ENCODE results near the gene SLC22A15. TPM values are rescaled to one million over a fixed set of nuclear protein-coding genes. Genes with fewer than 3 reads are reported as not detected.
"Not testable (repeated sequence)": the region's sequence is repeated elsewhere in the genome, so short reads cannot be mapped to it uniquely, and the experiment has no call there.

The SLC22A15 gene
- total RNA-seq, 4 donors from 2014 or later, result 1.7 to 8.8 (median 4.8) TPM

GRCh38 chr1:115989699-115990098 is 13.4 kb downstream of the SLC22A15 start:
- Histone ChIP-seq H3K4me1 (no peaks in the 10 kb centered on the region), H3K9me3 (no peaks in the 10 kb centered on the region), H3K27ac (no peak overlapping the region), H3K36me3 (peaks cover 0 to 15% (median 0%) of the 10 kb centered on the region in 3 donors), H3K4me3 (no peak overlapping the region), H3K27me3 (no peaks in the 10 kb centered on the region)
- TF ChIP-seq EP300 (IDR thresholded peaks at IDR 0.05), result no peak
- TF ChIP-seq POLR2A (IDR thresholded peaks at IDR 0.05), result no peak
- DNase-seq (ENCODE audit: low spot score in 2 of 2), result no peak
- WGBS, 2 donors, result 94 to 96% methylated on average over 3 of the region's 3 CpGs

- H3K4me3 ChIP-seq, result no peak overlapping the region
- H3K27me3 ChIP-seq, result no peaks in the 10 kb centered on the region
- H3K27ac ChIP-seq, result no peak overlapping the region
- DNase-seq (ENCODE audit: low spot score in 2 of 2), result no peak
- 79 to 91% methylated on average over 8 of the region's 8 CpGs for WGBS, 2 donors
- peaks cover 0 to 35% (median 0%) of the 10 kb centered on the region in 3 donors for H3K36me3 ChIP-seq
- TF ChIP-seq CTCF (IDR thresholded peaks at IDR 0.05), result no peak
- TF ChIP-seq POLR2A (IDR thresholded peaks at IDR 0.05), result no peak
- TF ChIP-seq EP300 (IDR thresholded peaks at IDR 0.05), result no peak
- H3K9me3 ChIP-seq, result peaks cover 0 to 11% (median 0%) of the 10 kb centered on the region in 4 donors
- H3K4me1 ChIP-seq, result no peaks in the 10 kb centered on the region
These were observed 15.6 kb downstream of the SLC22A15 start for GRCh38 chr1:115991909-115992308.

GRCh38 chr1:115997921-115998320 is 21.6 kb downstream of the SLC22A15 start:
- not testable (repeated sequence) for H3K4me1 ChIP-seq; H3K27me3 ChIP-seq; H3K27ac ChIP-seq; DNase-seq (ENCODE audit: low spot score in 2 of 2); H3K4me3 ChIP-seq
- peaks cover 0 to 47% (median 6%) of the 10 kb centered on the region in 4 donors for H3K9me3 ChIP-seq
- WGBS, 2 donors, result 97 to 100% methylated on average over 1 of the region's 1 CpG
- H3K36me3 ChIP-seq, result peaks cover 0 to 61% (median 0%) of the 10 kb centered on the region in 3 donors

- 68 to 75% methylated on average over 3 of the region's 3 CpGs for WGBS, 2 donors
- TF ChIP-seq EP300 (IDR thresholded peaks at IDR 0.05), result no peak
- TF ChIP-seq POLR2A (IDR thresholded peaks at IDR 0.05), result no peak
- TF ChIP-seq CTCF (IDR thresholded peaks at IDR 0.05), result no peak
- Histone ChIP-seq H3K9me3 (peaks cover 0 to 36% (median 6%) of the 10 kb centered on the region in 4 donors), H3K27ac (no peak overlapping the region), H3K4me1 (no peaks in the 10 kb centered on the region), H3K4me3 (no peak overlapping the region), H3K36me3 (peaks cover 0 to 33% (median 0%) of the 10 kb centered on the region in 3 donors), H3K27me3 (no peaks in the 10 kb centered on the region)
- no peak for DNase-seq (ENCODE audit: low spot score in 2 of 2)
These were observed 25.6 kb downstream of the SLC22A15 start for GRCh38 chr1:116001739-116002487.

GRCh38 chr1:116002781-116003420 is 26.6 kb downstream of the SLC22A15 start:
- DNase-seq (ENCODE audit: low spot score in 2 of 2), result no peak
- no peaks in the 10 kb centered on the region for H3K27me3 ChIP-seq
- peaks cover 0 to 26% (median 6%) of the 10 kb centered on the region in 4 donors for H3K9me3 ChIP-seq
- H3K36me3 ChIP-seq, result peaks cover 0 to 25% (median 0%) of the 10 kb centered on the region in 3 donors
- H3K27ac ChIP-seq, result no peak overlapping the region
- 91 to 95% methylated on average over 1 of the region's 1 CpG for WGBS, 2 donors
- H3K4me3 ChIP-seq, result no peak overlapping the region
- H3K4me1 ChIP-seq, result no peaks in the 10 kb centered on the region
- TF ChIP-seq POLR2A (IDR thresholded peaks at IDR 0.05) (no peak), EP300 (IDR thresholded peaks at IDR 0.05) (no peak), CTCF (IDR thresholded peaks at IDR 0.05) (no peak)

GRCh38 chr1:116003823-116004222 is 27.5 kb downstream of the SLC22A15 start:
- TF ChIP-seq CTCF (IDR thresholded peaks at IDR 0.05) (no peak), EP300 (IDR thresholded peaks at IDR 0.05) (no peak), POLR2A (IDR thresholded peaks at IDR 0.05) (no peak)
- no peak for DNase-seq (ENCODE audit: low spot score in 2 of 2)
- Histone ChIP-seq H3K4me1 (no peaks in the 10 kb centered on the region), H3K27me3 (no peaks in the 10 kb centered on the region), H3K27ac (no peak overlapping the region), H3K36me3 (peaks cover 0 to 25% (median 0%) of the 10 kb centered on the region in 3 donors), H3K9me3 (peaks cover 0 to 18% (median 2%) of the 10 kb centered on the region in 4 donors), H3K4me3 (no peak overlapping the region)
- 68 to 80% methylated on average over 1 of the region's 1 CpG for WGBS, 2 donors
